Measurements from ENCODE around the gene FOS.
"Not testable (repeated sequence)": the region's sequence is repeated elsewhere in the genome, so short reads cannot be mapped to it uniquely, and the experiment has no call there.

FOS gene

GRCh38 chr14:75295491-75296345 is 17.1 kb downstream of the FOS start:
- peak; percentile 77 for FAIRE-seq

DNA sequence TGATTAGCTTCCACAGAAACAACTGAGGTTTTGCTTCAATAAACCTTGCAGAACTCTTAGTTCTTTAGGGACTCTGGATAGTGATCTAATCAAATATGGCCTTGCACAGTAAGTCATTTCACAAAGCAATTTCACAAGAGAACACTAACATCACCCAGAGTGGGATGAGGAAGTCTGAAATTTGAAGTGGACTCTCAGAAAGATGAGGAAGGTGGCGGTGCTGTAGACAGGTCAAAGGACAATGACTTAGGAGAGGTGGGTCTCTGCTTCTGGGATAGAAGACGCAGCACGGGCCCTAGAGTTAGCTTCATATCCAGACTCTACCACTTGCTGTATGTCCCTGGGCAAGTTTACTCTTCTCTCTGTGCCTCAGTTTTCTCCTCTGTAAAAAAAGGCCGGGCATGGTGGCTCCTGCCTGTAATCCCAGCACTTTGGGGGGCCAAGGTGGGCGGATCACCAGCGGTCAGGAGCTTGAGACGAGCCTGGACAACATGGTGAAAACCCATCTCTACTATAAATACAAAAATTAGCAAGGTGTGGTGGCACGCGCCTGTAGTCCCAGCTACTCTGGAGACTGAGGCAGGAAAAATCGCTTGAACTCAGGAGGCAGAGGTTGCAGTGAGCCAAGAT is 18.9 kb downstream of the FOS start:
- no peak for FAIRE-seq

- FAIRE-seq: no peak
Observed at GRCh38 chr14:75298187-75298965, 19.7 kb downstream of the FOS start.

DNA sequence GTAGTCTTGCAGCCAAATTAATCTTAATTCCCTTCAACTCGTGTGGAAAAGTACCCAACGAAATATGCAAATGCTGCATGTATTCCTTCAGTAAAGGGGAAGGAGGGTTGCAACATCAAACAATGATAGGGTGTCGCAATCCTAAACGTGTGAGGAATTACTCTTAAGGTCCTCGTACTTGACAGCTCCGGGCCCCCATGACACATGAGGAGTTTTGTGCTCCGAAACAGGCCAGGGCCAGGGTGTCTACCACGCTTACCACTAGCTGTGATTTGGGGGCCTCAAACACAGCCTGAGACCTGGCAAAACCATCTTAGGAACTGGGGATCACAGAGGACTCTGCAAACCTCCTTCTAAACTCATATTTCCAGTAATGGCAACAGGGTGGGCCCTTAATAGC is 20.4 kb downstream of the FOS start:
- FAIRE-seq: no peak

DNA sequence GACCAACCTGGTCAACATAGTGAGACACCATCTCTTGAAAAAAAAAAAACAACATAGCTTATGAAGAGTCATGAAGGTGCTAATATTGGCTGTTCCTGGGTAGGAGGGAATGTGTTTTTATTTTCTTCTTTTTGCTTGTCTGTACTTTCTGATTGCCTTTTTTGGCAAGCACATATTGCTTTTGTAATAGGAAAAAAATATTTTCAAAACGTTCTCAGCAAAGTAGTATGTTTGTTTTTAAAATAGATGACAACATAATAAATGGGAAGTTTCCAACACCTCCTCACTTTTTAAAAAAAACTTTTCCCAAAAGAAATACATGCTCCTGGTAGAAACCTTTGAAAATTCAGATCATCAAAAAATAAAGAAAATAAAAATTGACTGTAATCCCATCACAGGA is 20.9 kb downstream of the FOS start:
- FAIRE-seq: no peak

GRCh38 chr14:75301666-75302325 is 23.2 kb downstream of the FOS start:
- no peak for FAIRE-seq

GRCh38 chr14:75303381-75303789 is 24.8 kb downstream of the FOS start:
- FAIRE-seq: peak; percentile 87

GRCh38 chr14:75306410-75306809 is 27.8 kb downstream of the FOS start:
- FAIRE-seq: not testable (repeated sequence)

DNA sequence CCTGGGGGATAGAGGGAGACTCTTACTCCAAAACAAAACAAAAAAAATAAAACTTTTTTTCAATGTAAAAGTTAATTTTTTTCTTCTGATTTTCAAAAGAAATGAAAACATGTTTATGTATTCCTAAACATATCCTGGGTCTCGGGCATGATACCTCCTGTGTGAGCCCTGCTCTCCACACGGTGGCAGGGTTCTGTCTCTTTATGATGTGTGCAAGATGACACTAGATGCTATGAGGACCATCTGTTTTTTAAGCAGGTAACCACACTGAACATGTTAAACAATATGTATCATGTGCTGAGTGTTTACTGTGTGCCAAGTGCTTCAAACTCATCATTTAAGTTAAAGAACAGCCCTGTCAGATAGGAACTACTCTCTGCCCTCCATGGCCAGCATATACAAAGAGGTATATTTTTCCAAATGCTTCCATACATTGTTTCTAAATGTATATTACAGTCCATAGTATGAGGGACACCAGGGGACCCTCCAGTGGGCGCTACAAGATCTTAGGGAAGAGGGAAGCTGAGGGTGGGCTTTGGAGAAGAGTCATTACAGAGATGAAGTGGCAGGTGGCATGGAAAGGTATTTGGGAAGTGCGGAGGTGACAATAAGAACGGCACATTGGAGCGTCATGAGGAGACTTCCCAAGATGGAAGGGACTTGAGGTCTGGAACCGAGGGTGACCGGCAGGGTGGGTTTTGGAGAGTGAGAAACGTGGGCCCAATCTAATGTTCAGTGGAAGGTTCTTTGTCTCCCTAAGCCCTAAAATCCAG is 28.5 kb downstream of the FOS start:
- FAIRE-seq: peak; percentile 41

GRCh38 chr14:75307700-75308379 is 29.2 kb downstream of the FOS start:
- FAIRE-seq: peak; percentile 69

GRCh38 chr14:75308991-75309390 is 30.4 kb downstream of the FOS start:
- not testable (repeated sequence) for FAIRE-seq

DNA sequence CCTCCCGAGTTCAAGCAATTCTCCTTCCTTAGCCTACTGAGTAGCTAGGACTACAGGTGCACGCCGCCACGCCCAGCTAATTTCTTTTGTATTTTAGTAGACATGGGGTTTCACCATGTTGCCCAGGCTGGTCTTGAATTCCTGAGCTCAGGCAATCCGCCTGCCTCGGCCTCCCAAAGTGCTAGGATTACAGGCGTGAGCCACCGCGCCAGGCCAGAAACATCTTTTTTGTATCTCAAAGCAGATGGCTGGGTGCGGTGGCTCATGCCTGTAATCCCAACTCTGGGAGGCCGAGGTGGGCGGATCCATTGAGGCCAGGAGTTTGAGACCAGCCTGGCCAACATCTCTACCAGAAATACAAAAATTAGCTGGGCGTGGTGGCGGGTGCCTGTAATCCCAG is 30.9 kb downstream of the FOS start:
- FAIRE-seq: not testable (repeated sequence)

GRCh38 chr14:75310295-75311111 is 31.9 kb downstream of the FOS start:
- FAIRE-seq: no peak

DNA sequence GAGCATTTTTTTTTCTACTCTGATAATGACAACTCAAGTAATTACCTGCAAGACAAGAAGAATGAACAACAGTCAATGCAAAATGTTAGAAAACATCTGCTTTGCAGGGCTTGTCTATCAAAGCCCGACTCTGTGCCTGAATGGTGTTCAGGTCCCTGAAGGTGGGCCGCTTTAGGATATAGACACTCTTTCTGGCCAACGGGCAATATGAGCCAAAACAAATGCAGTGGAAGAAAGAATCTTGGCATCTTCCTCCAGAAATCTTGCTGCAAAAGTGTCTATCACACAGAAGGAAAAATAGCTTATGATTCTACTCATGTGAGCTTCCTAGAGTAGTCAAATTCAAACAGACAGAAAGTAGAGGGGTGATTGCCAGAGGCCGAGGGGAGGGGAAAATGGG is 32.7 kb downstream of the FOS start:
- FAIRE-seq: no peak

DNA sequence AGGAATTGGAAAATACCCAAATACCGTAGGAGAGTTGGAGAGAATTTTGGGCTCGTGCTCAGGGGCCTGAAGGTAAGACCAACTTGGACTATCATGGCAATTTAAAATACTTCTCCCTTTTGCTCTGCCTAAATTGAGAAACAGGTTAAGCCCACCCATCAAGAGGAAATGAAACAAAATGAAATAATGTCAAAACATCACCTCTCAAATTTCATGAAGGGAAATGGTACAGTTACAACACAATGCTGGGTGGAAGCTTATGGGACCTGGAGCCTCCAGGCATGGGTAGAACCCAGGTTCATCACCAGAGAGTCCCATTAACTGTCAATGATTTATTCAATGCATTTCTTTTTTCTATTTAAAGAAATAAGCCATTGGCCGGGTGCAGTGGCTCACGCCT is 33.7 kb downstream of the FOS start:
- FAIRE-seq: no peak

DNA sequence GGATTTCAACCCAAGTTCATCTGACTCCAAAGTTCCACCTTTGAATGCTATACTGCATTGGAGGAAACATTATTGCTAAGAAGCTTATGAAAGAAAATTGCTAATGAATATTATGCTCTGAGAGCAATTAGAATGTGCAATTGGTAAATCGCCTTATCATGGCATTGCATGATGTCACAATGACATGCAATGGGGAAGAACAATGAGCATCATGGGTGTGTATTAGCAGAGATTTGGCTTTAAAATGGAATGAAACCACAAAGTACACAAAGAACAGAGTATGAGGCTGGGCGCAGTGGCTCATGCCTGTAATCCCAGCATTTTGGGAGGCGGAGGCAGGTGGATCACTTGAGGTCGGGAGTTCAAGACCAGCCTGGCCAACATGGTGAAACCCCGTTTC is 34.7 kb downstream of the FOS start:
- no peak for FAIRE-seq

GRCh38 chr14:75315144-75315543 is 36.5 kb downstream of the FOS start:
- no peak for FAIRE-seq

GRCh38 chr14:75317148-75317547 is 38.5 kb downstream of the FOS start:
- FAIRE-seq: no peak

GRCh38 chr14:75318353-75318752 is 39.7 kb downstream of the FOS start:
- no peak for FAIRE-seq

DNA sequence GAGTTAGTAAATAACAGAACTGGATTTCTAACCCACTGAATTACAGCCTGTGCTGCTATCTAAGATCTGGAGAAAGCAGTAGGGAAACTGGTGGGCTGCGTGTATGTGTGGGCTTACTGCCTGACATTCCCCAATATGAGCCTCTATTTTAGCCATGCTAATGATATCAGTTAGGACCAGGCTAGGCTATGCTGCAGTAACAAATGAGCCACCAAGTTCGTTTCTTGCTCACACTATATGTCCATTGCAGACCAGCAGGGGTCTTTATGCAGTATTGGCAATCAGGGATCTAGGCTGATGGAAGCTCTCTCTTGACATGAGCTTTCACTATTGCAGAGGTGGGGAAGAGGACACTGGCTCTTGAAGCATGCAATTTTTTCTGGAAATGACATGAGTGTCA is 40.4 kb downstream of the FOS start:
- FAIRE-seq: no peak

DNA sequence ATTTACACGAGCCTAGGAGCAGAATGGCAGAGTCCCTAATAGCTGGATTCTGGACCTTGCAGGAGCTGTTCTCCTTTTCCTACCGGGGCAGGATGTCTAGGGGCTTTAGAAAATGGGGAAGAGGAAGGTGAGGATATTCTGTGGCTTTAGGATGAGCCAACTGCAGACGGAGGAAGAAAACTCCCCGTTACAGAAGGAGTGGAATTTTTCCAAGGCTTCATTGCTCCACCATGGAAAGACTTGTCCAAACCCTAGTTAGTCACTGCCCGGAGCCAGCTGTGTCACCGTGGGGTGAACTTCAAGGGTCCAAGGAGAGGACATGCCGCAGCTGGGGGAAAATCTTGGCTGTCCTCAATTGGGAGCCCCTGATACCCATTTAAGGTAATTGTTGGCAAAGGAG is 41.6 kb downstream of the FOS start:
- no peak for FAIRE-seq

Measured in G401.6 (cell line).